SU-DHL-6 (cell line): Measurements from ENCODE around the gene ATG13.
A peak's percentile ranks its signal among the peaks of the same experiment; 100 is the strongest.

Experiments used
- H2AFZ ChIP-seq: fragments of 200-600 bp; sonication (generic); 2 replicates; pipeline ENCODE4 v1.6.1; 2014; ENCODE audit warnings: low read depth, mild to moderate bottlenecking, moderate library complexity, mixed read lengths, antibody characterized with exemption, low read length; ENCODE audit not compliant: severe bottlenecking
- H3F3A ChIP-seq: fragments of 200-600 bp; shearing (Covaris generic); 2 replicates; pipeline ENCODE4 v1.6.0; 2016; ENCODE audit warnings: antibody characterized with exemption, mild to moderate bottlenecking; ENCODE audit not compliant: insufficient read depth
- H3K27ac ChIP-seq: fragments of 200-600 bp; sonication (generic); 2 replicates; pipeline ENCODE4 v1.5.1; 2016; ENCODE audit warnings: low read depth, mild to moderate bottlenecking, low read length, moderate library complexity, mixed read lengths
- H3K27me3 ChIP-seq: fragments of 200-600 bp; sonication (generic), shearing (Covaris generic); 2 replicates; pipeline ENCODE4 v1.6.0; 2014; ENCODE audit warnings: mild to moderate bottlenecking, low read length
- H3K36me3 ChIP-seq: fragments of 200-600 bp; sonication (generic); 2 replicates; pipeline ENCODE4 v1.6.1; 2014; ENCODE audit warnings: mild to moderate bottlenecking, low read length, mixed read lengths
- H3K4me2 ChIP-seq: fragments of 300-600, 200-600 bp; shearing (Covaris generic), sonication (generic); 2 replicates; pipeline ENCODE4 v1.6.0; 2014; ENCODE audit warnings: low read length, low read depth, mild to moderate bottlenecking; ENCODE audit not compliant: poor library complexity, severe bottlenecking
- H3K4me3 ChIP-seq: fragments of 200-600 bp; sonication (generic); 2 replicates; pipeline ENCODE4 v1.5.1; 2014; ENCODE audit warnings: antibody characterized with exemption, low read length, mild to moderate bottlenecking, mixed read lengths; ENCODE audit not compliant: insufficient read depth, poor library complexity, severe bottlenecking
- H3K79me2 ChIP-seq: fragments of 200-600 bp; sonication (generic); 2 replicates; pipeline ENCODE4 v1.6.1; 2014; ENCODE audit warnings: mild to moderate bottlenecking, low read length, moderate library complexity; ENCODE audit not compliant: insufficient read depth
- H3K9ac ChIP-seq: fragments of 200-600 bp; sonication (generic); 2 replicates; pipeline ENCODE4 v1.7.0; 2014; ENCODE audit warnings: mild to moderate bottlenecking, low read length
- H3K9me2 ChIP-seq: fragments of 200-600 bp; sonication (generic); replicated peaks from 2 replicates; pipeline ENCODE4 v1.6.1; 2014; ENCODE audit warnings: low read length; ENCODE audit not compliant: insufficient read depth
- H3K9me3 ChIP-seq: fragments of 200-600 bp; sonication (generic); 2 replicates; pipeline ENCODE4 v1.6.1; 2014; ENCODE audit warnings: low read length, mixed read lengths; ENCODE audit not compliant: insufficient read depth
- H4K20me1 ChIP-seq: fragments of 200-600 bp; sonication (generic); 2 replicates; pipeline ENCODE4 v1.6.1; 2014; ENCODE audit warnings: low read depth, mild to moderate bottlenecking, antibody characterized with exemption, low read length, moderate library complexity, mixed read lengths
- EZH2phosphoT487 ChIP-seq: fragments of 200-600 bp; sonication (generic), shearing (Covaris generic); conservative IDR thresholded peaks from 2 replicates; pipeline ENCODE4 v1.6.1; 2018; ENCODE audit warnings: mild to moderate bottlenecking, antibody characterized with exemption, low read length, moderate library complexity, mixed read lengths
- TF ChIP-seq, protein P1 (sequence below): fragments of 200-600 bp; sonication (generic); IDR thresholded peaks from one replicate; pipeline ENCODE4 v1.5.1; 2017; ENCODE audit warnings: antibody characterized with exemption, mild to moderate bottlenecking, low read length, moderate library complexity; ENCODE audit not compliant: insufficient read depth, poor library complexity, severe bottlenecking

ATG13 gene

DNA sequence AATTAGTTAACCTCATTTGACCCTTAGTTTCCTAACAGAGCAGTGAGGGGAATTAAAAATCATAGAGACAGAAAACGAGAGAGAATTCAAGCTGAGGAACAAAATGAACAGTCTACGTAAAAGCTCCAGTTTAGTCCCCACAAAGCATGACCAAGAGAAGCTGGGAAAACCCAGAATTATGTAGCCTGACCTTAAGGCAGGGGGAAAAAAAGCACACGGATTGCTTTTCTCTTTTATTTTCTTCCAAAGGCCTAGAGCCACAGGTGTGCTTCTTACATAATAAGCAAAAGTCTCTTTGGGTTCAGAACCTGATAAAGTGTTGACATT is 23.0 kb upstream of the ATG13 start:
- Histone ChIP-seq H3K9me3 (no peaks in the 10 kb centered on the region), H3K4me2 (peak overlapping the region; percentile 75), H3K27ac (no peak overlapping the region), H3F3A (peaks cover under 1% of the 10 kb centered on the region; the same call in 1 of the 2 replicates), H3K9me2 (no peaks in the 10 kb centered on the region), H2AFZ (peak overlapping the region; percentile 95), H3K36me3 (no peaks in the 10 kb centered on the region), H4K20me1 (no peaks in the 10 kb centered on the region), H3K9ac (peak overlapping the region; percentile 95), H3K79me2 (peaks cover 44% of the 10 kb centered on the region), H3K27me3 (no peaks in the 10 kb centered on the region), H3K4me3 (peak overlapping the region; percentile 99)
- no peak for TF ChIP-seq EZH2phosphoT487
- TF ChIP-seq, protein P1, sequence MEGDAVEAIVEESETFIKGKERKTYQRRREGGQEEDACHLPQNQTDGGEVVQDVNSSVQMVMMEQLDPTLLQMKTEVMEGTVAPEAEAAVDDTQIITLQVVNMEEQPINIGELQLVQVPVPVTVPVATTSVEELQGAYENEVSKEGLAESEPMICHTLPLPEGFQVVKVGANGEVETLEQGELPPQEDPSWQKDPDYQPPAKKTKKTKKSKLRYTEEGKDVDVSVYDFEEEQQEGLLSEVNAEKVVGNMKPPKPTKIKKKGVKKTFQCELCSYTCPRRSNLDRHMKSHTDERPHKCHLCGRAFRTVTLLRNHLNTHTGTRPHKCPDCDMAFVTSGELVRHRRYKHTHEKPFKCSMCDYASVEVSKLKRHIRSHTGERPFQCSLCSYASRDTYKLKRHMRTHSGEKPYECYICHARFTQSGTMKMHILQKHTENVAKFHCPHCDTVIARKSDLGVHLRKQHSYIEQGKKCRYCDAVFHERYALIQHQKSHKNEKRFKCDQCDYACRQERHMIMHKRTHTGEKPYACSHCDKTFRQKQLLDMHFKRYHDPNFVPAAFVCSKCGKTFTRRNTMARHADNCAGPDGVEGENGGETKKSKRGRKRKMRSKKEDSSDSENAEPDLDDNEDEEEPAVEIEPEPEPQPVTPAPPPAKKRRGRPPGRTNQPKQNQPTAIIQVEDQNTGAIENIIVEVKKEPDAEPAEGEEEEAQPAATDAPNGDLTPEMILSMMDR: no peak

DNA sequence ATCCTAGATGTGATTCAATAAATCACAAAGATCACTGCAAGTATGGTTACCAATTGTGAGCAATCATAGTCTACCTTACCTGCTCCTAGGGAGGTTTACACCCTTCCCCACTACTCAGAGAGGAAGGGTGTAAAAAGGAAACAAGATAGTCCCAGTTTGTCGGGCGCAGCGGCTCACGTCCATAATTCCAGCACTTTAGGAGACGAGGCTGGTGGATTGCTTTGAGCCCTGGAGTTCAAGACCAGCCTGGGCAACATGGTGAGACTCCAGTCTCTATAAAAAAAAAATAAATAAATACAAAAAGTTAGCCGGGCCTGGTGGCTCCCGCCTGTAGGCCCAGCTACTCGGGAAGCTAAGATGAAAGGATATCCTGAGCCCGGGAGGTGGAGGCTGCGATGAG is 22.6 kb upstream of the ATG13 start:
- Histone ChIP-seq H3K9me3 (no peaks in the 10 kb centered on the region), H3F3A (no peaks in the 10 kb centered on the region), H3K4me2 (peak overlapping the region; percentile 75), H3K9me2 (no peaks in the 10 kb centered on the region), H4K20me1 (no peaks in the 10 kb centered on the region), H2AFZ (peak overlapping the region; percentile 95), H3K9ac (no peak overlapping the region), H3K27me3 (no peaks in the 10 kb centered on the region), H3K4me3 (no peak overlapping the region), H3K36me3 (no peaks in the 10 kb centered on the region), H3K27ac (no peak overlapping the region), H3K79me2 (peaks cover 40% of the 10 kb centered on the region)
- TF ChIP-seq, protein P1: no peak
- TF ChIP-seq EZH2phosphoT487: no peak

DNA sequence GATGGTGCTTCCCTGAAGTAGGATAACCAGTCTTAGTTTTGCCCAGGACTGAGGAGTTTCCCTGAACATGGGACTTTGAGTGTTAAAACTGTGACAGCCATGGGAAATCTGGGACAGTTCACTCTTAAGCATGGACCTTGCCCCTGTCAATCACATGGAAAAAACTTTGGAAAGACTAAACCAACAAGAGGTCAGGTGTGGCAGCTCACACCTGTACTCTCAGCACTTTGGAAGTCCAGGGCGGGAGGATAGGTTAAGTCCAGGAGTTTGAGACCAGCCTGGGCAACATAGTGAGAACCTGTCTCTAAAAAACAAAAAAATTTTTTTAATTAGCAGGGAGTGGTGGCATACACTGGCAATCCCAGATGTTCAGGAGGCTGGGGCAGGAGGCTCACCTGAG is 20.2 kb upstream of the ATG13 start:
- no peaks in the 10 kb centered on the region for H3K27me3 ChIP-seq
- no peaks in the 10 kb centered on the region for H3K9me2 ChIP-seq
- no peak overlapping the region for H3K27ac ChIP-seq
- no peak overlapping the region for H2AFZ ChIP-seq
- no peaks in the 10 kb centered on the region for H3F3A ChIP-seq
- H3K4me2 ChIP-seq: no peak overlapping the region
- no peaks in the 10 kb centered on the region for H3K9me3 ChIP-seq
- TF ChIP-seq EZH2phosphoT487: no peak
- TF ChIP-seq, protein P1: no peak
- H3K36me3 ChIP-seq: no peaks in the 10 kb centered on the region
- H3K79me2 ChIP-seq: peaks cover 17% of the 10 kb centered on the region
- no peaks in the 10 kb centered on the region for H4K20me1 ChIP-seq
- H3K4me3 ChIP-seq: no peak overlapping the region
- no peak overlapping the region for H3K9ac ChIP-seq

DNA sequence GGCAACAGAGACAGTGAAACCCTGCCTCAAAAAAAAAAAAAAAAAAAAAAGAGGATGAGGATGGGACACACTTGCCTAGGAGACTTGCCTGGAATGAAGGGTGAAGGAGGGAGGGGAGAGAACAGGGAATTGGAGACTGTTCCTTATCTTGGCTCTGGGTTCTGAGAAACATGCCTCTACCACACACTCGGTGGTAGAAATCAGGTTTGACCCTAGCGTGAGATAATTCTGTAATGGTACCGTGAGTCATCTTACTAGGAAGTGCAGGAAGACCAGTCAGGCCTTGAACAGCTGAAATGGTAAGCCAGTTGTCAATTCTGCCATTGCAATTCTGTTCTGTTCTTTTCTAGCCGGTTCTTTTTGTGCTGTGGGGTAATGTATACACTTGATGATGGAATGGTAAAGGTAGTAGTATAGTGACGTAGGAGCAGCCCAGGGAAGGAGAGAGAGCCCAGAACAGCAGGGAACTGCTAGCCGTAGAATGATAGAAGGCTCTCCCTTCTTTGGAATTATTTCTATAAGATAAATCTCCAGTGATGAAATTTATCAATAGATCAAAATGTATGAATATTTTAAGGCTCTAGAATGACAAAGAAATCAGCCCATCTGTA is 19.6 kb upstream of the ATG13 start:
- Histone ChIP-seq H3K4me3 (no peak overlapping the region), H2AFZ (no peak overlapping the region), H3K9me3 (no peaks in the 10 kb centered on the region), H3F3A (no peaks in the 10 kb centered on the region), H3K79me2 (peaks cover 11% of the 10 kb centered on the region), H3K36me3 (no peaks in the 10 kb centered on the region), H3K4me2 (no peak overlapping the region), H4K20me1 (no peaks in the 10 kb centered on the region), H3K9me2 (no peaks in the 10 kb centered on the region), H3K9ac (no peak overlapping the region), H3K27ac (no peak overlapping the region), H3K27me3 (no peaks in the 10 kb centered on the region)
- TF ChIP-seq EZH2phosphoT487: no peak
- TF ChIP-seq, protein P1: no peak
